IMR-90 (cell line): ENCODE data around the gene GATAD2A. TPM values are rescaled to one million over a fixed set of nuclear protein-coding genes. Genes with fewer than 3 reads are reported as not detected.

Experiments
- ATAC-seq: fragments of 200-7000 bp; cut with Tn5 transposase; 2 replicates; pipeline ENCODE4 v1.9.1; 2020; ENCODE audit warnings: low read depth, mild to moderate bottlenecking, moderate library complexity
- BruUV-seq: library from RNA; stranded (reverse); fragments of 400-500 nt; replicated peaks from 2 replicates; lab custom pipeline; 2021; lab: Mats Ljungman, UMichigan
- CTCF ChIA-PET: fragments of 300-600 bp; formaldehyde crosslinking; extraction: SDS; loops from one replicate; lab custom pipeline; 2021; ENCODE audit warnings: antibody characterized with exemption; lab: Yijun Ruan, JAX
- POLR2A ChIA-PET: fragments of 300-600 bp; sonication (Branson Sonifier 250); formaldehyde crosslinking; loops from one replicate; lab custom pipeline; 2022; ENCODE audit warnings: antibody characterized with exemption; ENCODE audit not compliant: unreplicated experiment; lab: Charles Lee
- DNase-seq: peaks from one replicate; pipeline ENCODE4 v3.0.0; 2013
- H2AFZ ChIP-seq: replicated peaks from 2 replicates; pipeline ENCODE3; 2013; ENCODE audit warnings: low read length, mild to moderate bottlenecking; ENCODE audit not compliant: poor library complexity
- H2AK5ac ChIP-seq: 2 replicates; pipeline ENCODE4 v1.6.1; 2013; ENCODE audit warnings: low read depth, low read length, inconsistent platforms
- H2AK9ac ChIP-seq: replicated peaks from 2 replicates; pipeline ENCODE3; 2013; ENCODE audit warnings: mild to moderate bottlenecking, low read depth, low read length, moderate library complexity; ENCODE audit not compliant: poor library complexity
- H2BK120ac ChIP-seq: 2 replicates; pipeline ENCODE4 v1.6.1; 2013; ENCODE audit warnings: low read depth, low read length, inconsistent platforms
- H2BK15ac ChIP-seq: 3 replicates; pipeline ENCODE4 v1.6.1; 2013; ENCODE audit warnings: low read depth, low read length, inconsistent platforms
- H2BK20ac ChIP-seq: 2 replicates; pipeline ENCODE4 v1.6.1; 2013; ENCODE audit warnings: low read depth, mild to moderate bottlenecking, inconsistent platforms, low read length, moderate library complexity
- H2BK5ac ChIP-seq: 2 replicates; pipeline ENCODE4 v1.6.1; 2013; ENCODE audit warnings: mild to moderate bottlenecking, low read depth, low read length, inconsistent platforms; ENCODE audit not compliant: poor library complexity, severe bottlenecking
- H3K14ac ChIP-seq: replicated peaks from 2 replicates; pipeline ENCODE4 v1.6.1; 2013; ENCODE audit warnings: low read depth, low read length, inconsistent platforms
- H3K18ac ChIP-seq: 2 replicates; pipeline ENCODE4 v1.6.1; 2013; ENCODE audit warnings: low read depth, low read length, control low read depth
- H3K23ac ChIP-seq: 2 replicates; pipeline ENCODE4 v1.6.1; 2013; ENCODE audit warnings: low read depth, low read length, inconsistent platforms
- H3K27ac ChIP-seq: 2 replicates; pipeline ENCODE4 v1.5.1; 2013; ENCODE audit warnings: mild to moderate bottlenecking, control low read depth, low read length; ENCODE audit not compliant: insufficient read depth
- H3K27me3 ChIP-seq: 2 replicates; pipeline ENCODE4 v1.6.1; 2013; ENCODE audit warnings: low read length; ENCODE audit not compliant: control insufficient read depth, insufficient read depth
- H3K36me3 ChIP-seq: 2 replicates; pipeline ENCODE4 v1.6.1; 2013; ENCODE audit warnings: low read length, mixed read lengths; ENCODE audit not compliant: control insufficient read depth, insufficient read depth
- H3K4ac ChIP-seq: 2 replicates; pipeline ENCODE4 v1.6.1; 2013; ENCODE audit warnings: low read depth, low read length, inconsistent platforms
- H3K4me1 ChIP-seq: 2 replicates; pipeline ENCODE4 v1.6.1; 2013; ENCODE audit warnings: low read length, mixed read lengths; ENCODE audit not compliant: control insufficient read depth, insufficient read depth
- H3K4me2 ChIP-seq: 2 replicates; pipeline ENCODE4 v1.6.1; 2013; ENCODE audit warnings: low read depth, mild to moderate bottlenecking, control low read depth, low read length, moderate library complexity
- H3K4me3 ChIP-seq: 2 replicates; pipeline ENCODE4 v1.5.1; 2013; ENCODE audit warnings: low read depth, mild to moderate bottlenecking, control low read depth, low read length, moderate library complexity; ENCODE audit not compliant: insufficient read depth
- H3K56ac ChIP-seq: 2 replicates; pipeline ENCODE4 v1.6.1; 2013; ENCODE audit warnings: low read length, inconsistent platforms; ENCODE audit not compliant: insufficient read depth; ENCODE audit errors: extremely low read depth
- H3K79me1 ChIP-seq, 2 experiments: 2 replicates each; pipeline ENCODE4 v1.6.1; 2013; ENCODE audit warnings: low read length in 2 of 2, inconsistent platforms in 1 of 2, low read depth in 1 of 2
- H3K9ac ChIP-seq: 2 replicates; pipeline ENCODE4 v1.6.1; 2013; ENCODE audit warnings: low read depth, low read length, control low read depth
- H3K9me1 ChIP-seq: 2 replicates; pipeline ENCODE4 v1.6.1; 2013; ENCODE audit warnings: low read length, inconsistent platforms; ENCODE audit not compliant: insufficient read depth
- H3K9me3 ChIP-seq: 2 replicates; pipeline ENCODE4 v1.6.1; 2013; ENCODE audit warnings: low read length; ENCODE audit not compliant: control insufficient read depth, insufficient read depth
- H4K20me1 ChIP-seq: 2 replicates; pipeline ENCODE4 v1.6.1; 2013; ENCODE audit warnings: low read length, inconsistent platforms; ENCODE audit not compliant: insufficient read depth
- H4K5ac ChIP-seq: 2 replicates; pipeline ENCODE4 v1.6.1; 2013; ENCODE audit warnings: mild to moderate bottlenecking, low read depth, low read length, control low read depth
- H4K8ac ChIP-seq, 2 experiments: 2 replicates each; pipeline ENCODE4 v1.6.1; 2013; ENCODE audit warnings: low read depth in 2 of 2, low read length in 2 of 2, control low read depth in 1 of 2, inconsistent platforms in 1 of 2
- H4K91ac ChIP-seq: 2 replicates; pipeline ENCODE4 v1.6.1; 2013; ENCODE audit warnings: low read depth, low read length, inconsistent platforms; ENCODE audit not compliant: insufficient read depth
- BHLHE40 ChIP-seq: fragments of 150-350 bp; IDR thresholded peaks from 2 replicates; pipeline ENCODE4 v1.6.1; 2016; ENCODE audit warnings: mild to moderate bottlenecking, low read depth, low read length
- WGBS, 2 experiments: methylation state at CpG; one replicate each; pipeline versions ENCODE4 v1.1.5 to v1.1.7; 2013; ENCODE audit warnings: missing lambda C conversion rate in 2 of 2; ENCODE audit not compliant: insufficient read length in 1 of 2; ENCODE audit errors: extremely low coverage in 2 of 2; 5-methylcytosine and 5-hydroxymethylcytosine counted together
- dilution Hi-C: fragments of 300-500 bp; cut with HindIII; formaldehyde crosslinking; loops from one replicate; pipeline ENCODE4 v1.14.3; 2018; ENCODE audit warnings: low sequenced_read_pairs; ENCODE audit not compliant: unreplicated experiment
- in situ Hi-C: fragments of 300-500 bp; cut with MboI; formaldehyde crosslinking; loops from 3 replicates; pipeline ENCODE4 v1.14.3; 2019; ENCODE audit warnings: low sequenced_read_pairs, inconsistent platforms, mixed read lengths
- intact Hi-C: fragments of 100-400 bp; cut with micrococcal nuclease; formaldehyde crosslinking; loops from 2 replicates; pipeline ENCODE4 v1.10.0; 2022
- polyA plus RNA-seq, 3 experiments: library from polyadenylated mRNA; depleted of rRNA; stranded (reverse); fragments of >200 nt; gene quantifications; 2 replicates each; pipeline ENCODE4 v1.2.3, GENCODE V29; 2012; ENCODE audit warnings: low replicate concordance in 1 of 3
- total RNA-seq: library from RNA; depleted of rRNA; stranded (reverse); fragments of >200 nt; gene quantifications from 2 replicates; pipeline ENCODE4 v1.2.3, GENCODE V29; 2012

Gene GATAD2A
- total and polyA plus RNA-seq, 2 of the 4 experiments (the other 2 are of a cell fraction): 23.5 to 33.2 TPM

DNA sequence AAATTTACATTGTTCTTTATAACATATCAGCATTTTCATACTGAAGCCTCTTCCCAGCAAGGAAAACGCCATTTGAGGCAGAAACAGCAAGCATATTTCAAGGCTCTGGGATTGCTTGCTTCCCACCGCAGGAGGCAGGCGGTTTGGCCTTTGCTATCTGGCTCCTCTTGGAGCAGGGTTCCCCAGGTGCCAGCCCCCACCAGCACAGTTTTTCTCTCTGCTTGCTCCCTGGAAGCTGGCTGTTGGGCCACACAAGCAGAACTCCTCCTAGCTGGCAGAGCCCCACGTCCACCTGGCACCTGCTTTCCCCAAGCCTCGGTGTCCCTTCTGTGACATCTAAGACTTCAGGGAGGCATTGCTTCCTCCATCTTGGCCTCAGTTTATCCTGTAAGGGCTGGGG, 16.7 kb downstream of the GATAD2A start:
- ChIA-PET CTCF (no interaction called here), POLR2A (no interaction called here)

More for the DNA sequence above, 16.7 kb downstream of the GATAD2A start:
- H3K4ac ChIP-seq: no peak overlapping the region
- no peak overlapping the region for H3K14ac ChIP-seq
- H3K9me3 ChIP-seq: no peaks in the 10 kb centered on the region
- dilution Hi-C loops: no loop called here
- H4K5ac ChIP-seq: no peak overlapping the region
- peaks cover 49% of the 10 kb centered on the region for H3K9me1 ChIP-seq
- H2AFZ ChIP-seq: no peak overlapping the region
- DNase-seq: no peak
- H3K18ac ChIP-seq: no peak overlapping the region
- H2BK5ac ChIP-seq: no peak overlapping the region
- H3K27ac ChIP-seq: no peak overlapping the region
- H2AK5ac ChIP-seq: no peak overlapping the region
- H3K9ac ChIP-seq: no peak overlapping the region
- BruUV-seq: no TSS peak
- H4K91ac ChIP-seq: no peak overlapping the region
- H2AK9ac ChIP-seq: no peak overlapping the region
- H4K8ac ChIP-seq: no peak overlapping the region
- no peak overlapping the region for H3K4me2 ChIP-seq
- 90% methylated on average over 2 of the region's 5 CpGs; no CpG with 5 or more reads in 1 of the 2 experiments for WGBS, 2 experiments
- H3K4me3 ChIP-seq: no peak overlapping the region
- no peak overlapping the region for H2BK120ac ChIP-seq
- intact Hi-C loops: no loop called here
- H2BK20ac ChIP-seq: no peak overlapping the region
- no peaks in the 10 kb centered on the region for H3K36me3 ChIP-seq
- in situ Hi-C loops: no loop called here
- no peak overlapping the region for H3K56ac ChIP-seq
- ATAC-seq: no peak
- H3K27me3 ChIP-seq: no peaks in the 10 kb centered on the region
- peaks cover 94% of the 10 kb centered on the region for H4K20me1 ChIP-seq
- H2BK15ac ChIP-seq: no peak overlapping the region
- peaks cover 2% of the 10 kb centered on the region; the same call in 1 of the 2 replicates for H3K4me1 ChIP-seq
- H3K79me1 ChIP-seq: peaks cover 11 to 87% of the 10 kb centered on the region in 2 experiments; a peak in 3 of 4 replicates
- H3K23ac ChIP-seq: no peak overlapping the region
- no peak for TF ChIP-seq BHLHE40
